Pericardium fibroblast (primary cell): Measurements from ENCODE around the gene RNFT2. TPM values are rescaled to one million over a fixed set of nuclear protein-coding genes. Genes with fewer than 3 reads are reported as not detected.

Experiments used
- total RNA-seq: library from RNA; depleted of rRNA; stranded (reverse); fragments of >200 nt; gene quantifications from 2 replicates; pipeline ENCODE4 v1.2.3, GENCODE V29; 2015

RNFT2 gene, protein sequence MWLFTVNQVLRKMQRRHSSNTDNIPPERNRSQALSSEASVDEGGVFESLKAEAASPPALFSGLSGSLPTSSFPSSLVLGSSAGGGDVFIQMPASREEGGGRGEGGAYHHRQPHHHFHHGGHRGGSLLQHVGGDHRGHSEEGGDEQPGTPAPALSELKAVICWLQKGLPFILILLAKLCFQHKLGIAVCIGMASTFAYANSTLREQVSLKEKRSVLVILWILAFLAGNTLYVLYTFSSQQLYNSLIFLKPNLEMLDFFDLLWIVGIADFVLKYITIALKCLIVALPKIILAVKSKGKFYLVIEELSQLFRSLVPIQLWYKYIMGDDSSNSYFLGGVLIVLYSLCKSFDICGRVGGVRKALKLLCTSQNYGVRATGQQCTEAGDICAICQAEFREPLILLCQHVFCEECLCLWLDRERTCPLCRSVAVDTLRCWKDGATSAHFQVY
- 1.5 and 2.9 TPM in 2 replicates for total RNA-seq

DNA sequence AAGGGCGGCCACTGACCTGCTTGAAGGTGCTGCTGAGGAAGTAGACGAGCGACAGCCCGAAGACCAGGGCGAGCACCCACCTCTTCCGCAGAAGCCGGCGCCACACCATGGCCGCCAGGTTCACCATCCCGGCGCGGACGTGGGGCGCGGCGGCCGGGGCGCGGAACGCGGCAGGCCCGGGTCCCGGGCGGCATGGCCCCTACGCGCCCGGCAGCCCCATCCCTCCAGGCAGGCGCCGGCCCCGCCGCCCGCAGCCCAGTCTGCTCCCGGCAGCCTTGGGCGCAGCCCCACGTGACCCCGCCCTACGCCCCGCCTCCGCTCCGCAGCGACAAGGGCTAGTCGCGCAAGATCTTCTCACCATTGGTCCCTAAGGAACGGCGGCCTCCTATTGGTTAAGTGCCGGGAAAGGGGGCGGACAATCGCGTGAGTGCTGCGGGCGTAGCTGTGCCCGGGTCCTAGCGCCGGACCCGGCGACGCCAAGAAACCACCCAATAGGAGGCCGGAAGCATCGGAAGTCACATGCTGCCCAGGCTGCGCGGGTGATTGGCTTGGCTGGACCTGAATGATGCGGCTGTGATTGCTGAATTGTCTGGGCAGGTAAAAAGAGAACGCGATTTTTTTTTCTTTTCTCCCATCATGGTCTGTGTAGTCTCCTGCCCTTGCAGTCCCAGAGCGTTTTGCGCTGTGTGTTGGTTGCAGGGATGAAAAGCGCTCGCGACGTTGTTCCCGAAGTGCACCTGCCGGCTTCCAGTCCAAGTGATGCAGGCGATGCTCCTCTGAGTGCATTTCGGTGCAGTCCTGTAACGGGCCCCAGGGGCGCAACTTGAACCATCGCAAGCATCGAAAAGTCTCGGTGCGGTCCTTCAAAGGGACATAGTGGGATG is at the start of gene RNFT2, which contains the start of gene SPRING1:
RNFT2 (plus strand) TSS at position 542 of the 884 bp plus-strand sequence. CDS start 2,183 bp downstream, outside the sequence.
SPRING1 (minus strand) TSS at position 296 of the 884 bp plus-strand sequence; CDS start at position 127, 169 bp downstream.

DNA sequence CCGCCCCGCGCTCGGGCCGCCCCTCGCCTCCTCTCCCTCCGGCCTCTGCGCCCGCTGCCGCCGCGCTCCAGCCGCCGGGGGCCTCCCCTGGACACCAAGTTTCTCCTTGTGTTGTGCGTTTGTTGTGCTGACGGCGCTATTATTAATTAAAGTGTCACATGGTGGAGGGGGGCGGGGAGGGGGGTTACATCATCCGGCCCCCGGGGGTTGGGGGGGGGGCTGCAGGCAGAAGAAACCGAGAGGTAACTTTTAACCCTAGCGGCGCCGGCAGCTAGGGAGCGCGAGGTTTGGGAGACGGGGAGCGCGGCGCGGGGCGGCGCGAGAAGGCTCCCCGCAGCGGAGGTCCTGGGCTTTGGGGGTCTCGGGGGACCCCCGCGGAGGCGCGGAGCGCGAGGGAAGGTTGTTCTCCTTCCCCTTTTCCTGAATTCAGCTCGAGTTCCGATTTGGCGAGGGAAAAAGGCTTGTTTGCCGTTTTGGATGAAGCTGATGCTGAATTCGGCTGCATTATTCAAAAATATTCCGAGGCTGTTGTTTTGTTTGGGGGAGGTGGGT is 143.3 kb downstream of the RNFT2 start, which contains the start of gene HRK:
HRK (minus strand) TSS at position 117 of the 552 bp plus-strand sequence. CDS start 134 bp downstream, outside the sequence.

Other genes starting within 250 kb of the RNFT2 start
- 1.8 TPM in 1 of 2 replicates, not detected in the other for gene MAP1LC3B2, start 178.9 kb upstream of the RNFT2 start, total RNA-seq
- gene SPRING1, start 246 bp upstream of the RNFT2 start, total RNA-seq: 20.0 and 20.5 TPM in 2 replicates
- 0.09 TPM in 1 of 2 replicates, not detected in the other for gene HRK, start 143.1 kb downstream of the RNFT2 start, total RNA-seq
- 19.7 and 20.9 TPM in 2 replicates for gene FBXW8, start 172.6 kb downstream of the RNFT2 start, total RNA-seq